ENCODE data around the gene GMDS.

The GMDS gene

GRCh38 chr6:1987640-1988039 is 257.8 kb downstream of the GMDS start:
- DNase-seq (ENCODE audit: low read depth) = no peak

GRCh38 chr6:1986454-1987243 is 258.8 kb downstream of the GMDS start:
- DNase-seq (ENCODE audit: low read depth) = no peak

GRCh38 chr6:1984346-1984994 is 260.9 kb downstream of the GMDS start:
- no peak for DNase-seq (ENCODE audit: low read depth)

GRCh38 chr6:1983850-1984249 is 261.6 kb downstream of the GMDS start:
- no peak for DNase-seq (ENCODE audit: low read depth)

GRCh38 chr6:1972962-1973361 is 272.4 kb downstream of the GMDS start:
- no peak for DNase-seq (ENCODE audit: low read depth)

GRCh38 chr6:1971612-1972011 is 273.8 kb downstream of the GMDS start:
- DNase-seq (ENCODE audit: low read depth) = no peak

- no peak for DNase-seq (ENCODE audit: low read depth)
Observed at GRCh38 chr6:1970151-1970561, 275.2 kb downstream of the GMDS start.

GRCh38 chr6:1966713-1967112 is 278.7 kb downstream of the GMDS start:
- no peak for DNase-seq (ENCODE audit: low read depth)

GRCh38 chr6:1965596-1966224 is 279.7 kb downstream of the GMDS start:
- no peak for DNase-seq (ENCODE audit: low read depth)

GRCh38 chr6:1963596-1963995 is 281.8 kb downstream of the GMDS start:
- no peak for DNase-seq (ENCODE audit: low read depth)

- DNase-seq (ENCODE audit: low read depth) = no peak
Observed at GRCh38 chr6:1962201-1962600, 283.2 kb downstream of the GMDS start.

GRCh38 chr6:1960486-1961142 is 284.8 kb downstream of the GMDS start:
- DNase-seq (ENCODE audit: low read depth) = no peak

- no peak for DNase-seq (ENCODE audit: low read depth)
Observed at GRCh38 chr6:1958257-1958656, 287.1 kb downstream of the GMDS start.

GRCh38 chr6:1957746-1958145 is 287.7 kb downstream of the GMDS start:
- no peak for DNase-seq (ENCODE audit: low read depth)

- no peak for DNase-seq (ENCODE audit: low read depth)
Observed at GRCh38 chr6:1952740-1953360, 292.6 kb downstream of the GMDS start.

GRCh38 chr6:1950631-1951030 is 294.8 kb downstream of the GMDS start:
- no peak for DNase-seq (ENCODE audit: low read depth)

- DNase-seq (ENCODE audit: low read depth) = no peak
Observed at GRCh38 chr6:1949538-1949937, 295.9 kb downstream of the GMDS start.

GRCh38 chr6:1947922-1948321 is 297.5 kb downstream of the GMDS start:
- DNase-seq (ENCODE audit: low read depth) = no peak

- DNase-seq (ENCODE audit: low read depth) = no peak
Observed at GRCh38 chr6:1946583-1946982, 298.8 kb downstream of the GMDS start.

- no peak for DNase-seq (ENCODE audit: low read depth)
Observed at GRCh38 chr6:1945235-1945832, 300.1 kb downstream of the GMDS start.

- no peak for DNase-seq (ENCODE audit: low read depth)
Observed at GRCh38 chr6:1942834-1943233, 302.6 kb downstream of the GMDS start.

- no peak for DNase-seq (ENCODE audit: low read depth)
Observed at GRCh38 chr6:1941534-1941933, 303.9 kb downstream of the GMDS start.

All from stimulated activated CD4-positive, alpha-beta T cell treated with anti-CD3 and anti-CD28 coated beads, Interleukin-2, amount 100 ng/mL, for 4 hours (primary cell).